IPS DF 6.9 (cell line): ENCODE measurements around the gene LARP7.
"Not testable (repeated sequence)": the region's sequence is repeated elsewhere in the genome, so short reads cannot be mapped to it uniquely, and the experiment has no call there.

ENCODE experiments used
- DNase-seq: peaks from one replicate; pipeline ENCODE4 v3.0.0-alpha.2; 2013; ENCODE audit warnings: low read depth, low spot score
- H3K27ac ChIP-seq: one replicate; pipeline ENCODE4 v1.5.1; 2013; ENCODE audit warnings: low read length, control low read depth
- H3K27me3 ChIP-seq: 2 replicates; pipeline ENCODE4 v1.6.1; 2013; ENCODE audit warnings: mild to moderate bottlenecking, low read length; ENCODE audit not compliant: control insufficient read depth, insufficient read depth
- H3K36me3 ChIP-seq: 2 replicates; pipeline ENCODE4 v1.6.1; 2013; ENCODE audit warnings: low read length; ENCODE audit not compliant: control insufficient read depth, insufficient read depth
- H3K4me1 ChIP-seq: 2 replicates; pipeline ENCODE4 v1.6.1; 2013; ENCODE audit warnings: low read length; ENCODE audit not compliant: control insufficient read depth, insufficient read depth
- H3K4me3 ChIP-seq: 2 replicates; pipeline ENCODE4 v1.5.1; 2013; ENCODE audit warnings: mild to moderate bottlenecking, low read length
- H3K9me3 ChIP-seq: 2 replicates; pipeline ENCODE4 v1.6.1; 2013; ENCODE audit warnings: low read length, inconsistent platforms; ENCODE audit not compliant: control insufficient read depth, insufficient read depth
- WGBS: extraction: QIAGEN DNeasy Blood & Tissue Kit; methylation state at CpG from one replicate; pipeline ENCODE4 v1.1.7; 2013; ENCODE audit warnings: mixed read lengths, missing lambda C conversion rate; ENCODE audit not compliant: insufficient read length, insufficient coverage; 5-methylcytosine and 5-hydroxymethylcytosine counted together

The LARP7 gene

DNA sequence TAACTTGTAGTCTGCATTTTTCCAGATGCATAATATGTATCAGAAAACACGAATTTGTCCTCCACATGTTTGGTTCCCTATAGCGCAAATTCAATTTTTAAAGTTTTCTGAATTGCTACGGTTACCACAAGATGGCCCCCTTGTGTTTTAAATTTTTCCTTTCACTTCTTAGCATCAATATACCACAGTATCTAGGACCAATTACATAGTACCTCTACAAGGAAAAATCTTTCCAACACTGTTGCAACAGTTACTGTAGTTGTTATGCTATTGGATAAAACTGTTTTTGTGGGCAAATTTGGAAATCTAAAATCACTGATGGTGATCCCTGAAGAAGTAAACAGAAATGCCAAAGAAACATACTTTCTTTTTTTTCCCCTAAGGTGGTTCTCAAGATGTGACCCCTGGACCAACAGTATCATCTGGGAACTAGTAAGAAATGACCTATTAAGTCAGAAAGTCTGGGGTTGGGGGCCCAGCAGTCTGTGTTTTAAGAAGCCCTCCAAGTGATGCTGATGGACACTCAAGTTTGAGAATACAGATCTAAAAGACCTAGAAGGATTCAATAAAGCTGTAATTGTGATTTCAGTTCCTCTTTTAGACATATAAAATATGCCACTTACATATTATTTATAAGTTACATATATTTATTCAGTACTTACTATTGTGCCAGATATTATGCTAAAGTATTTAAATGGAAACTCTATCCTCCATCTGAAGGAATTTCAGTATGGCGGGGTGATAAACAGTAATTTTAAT is 3.3 kb upstream of the LARP7 start:
- Histone ChIP-seq H3K36me3 (no peaks in the 10 kb centered on the region; the same call in 1 of the 2 replicates), H3K4me1 (no peaks in the 10 kb centered on the region), H3K4me3 (no peak overlapping the region), H3K27ac (no peak overlapping the region), H3K27me3 (no peaks in the 10 kb centered on the region), H3K9me3 (no peaks in the 10 kb centered on the region)
- DNase-seq: no peak
- WGBS: no CpG with 5 or more reads among the region's 4 CpGs

GRCh38 chr4:112637552-112637866 is 566 bp downstream of the LARP7 start:
- no peaks in the 10 kb centered on the region for H3K9me3 ChIP-seq
- no peaks in the 10 kb centered on the region; the same call in 1 of the 2 replicates for H3K36me3 ChIP-seq
- DNase-seq: no peak
- H3K27me3 ChIP-seq: no peaks in the 10 kb centered on the region
- no peaks in the 10 kb centered on the region for H3K4me1 ChIP-seq
- no peak overlapping the region for H3K27ac ChIP-seq
- WGBS: no CpG with 5 or more reads among the region's 8 CpGs
- H3K4me3 ChIP-seq: peak overlapping the region; percentile 79; the same call in 1 of the 2 replicates

DNA sequence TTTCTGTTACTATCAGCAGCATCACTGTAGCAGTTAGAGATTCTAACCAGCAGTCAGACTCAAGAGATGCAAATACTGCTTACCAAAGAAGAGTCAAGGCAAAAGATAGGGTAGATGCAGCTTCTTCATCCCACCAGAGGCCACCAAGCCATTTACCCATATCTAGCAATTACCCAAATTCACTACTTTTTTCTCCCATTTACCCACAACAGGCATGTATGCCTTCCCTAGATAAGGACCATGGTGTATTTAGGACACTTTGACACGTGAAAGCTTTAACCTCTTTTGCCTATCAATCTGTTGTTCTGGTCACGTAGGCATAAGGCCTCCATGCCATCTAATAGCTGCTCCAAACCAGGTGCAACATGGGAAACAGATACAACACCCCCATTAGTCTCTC is 5.6 kb downstream of the LARP7 start:
- Histone ChIP-seq H3K4me3 (no peak overlapping the region), H3K27ac (no peak overlapping the region), H3K4me1 (no peaks in the 10 kb centered on the region), H3K27me3 (no peaks in the 10 kb centered on the region), H3K36me3 (peaks cover 8% of the 10 kb centered on the region; the same call in 1 of the 2 replicates), H3K9me3 (no peaks in the 10 kb centered on the region)
- WGBS: no CpG with 5 or more reads among the region's 2 CpGs
- no peak for DNase-seq

- peak overlapping the region; percentile 91; the same call in 1 of the 2 replicates for H3K4me3 ChIP-seq
- WGBS: no CpG with 5 or more reads among the region's 10 CpGs
These were observed 7.9 kb downstream of the LARP7 start for GRCh38 chr4:112644595-112645535.

DNA sequence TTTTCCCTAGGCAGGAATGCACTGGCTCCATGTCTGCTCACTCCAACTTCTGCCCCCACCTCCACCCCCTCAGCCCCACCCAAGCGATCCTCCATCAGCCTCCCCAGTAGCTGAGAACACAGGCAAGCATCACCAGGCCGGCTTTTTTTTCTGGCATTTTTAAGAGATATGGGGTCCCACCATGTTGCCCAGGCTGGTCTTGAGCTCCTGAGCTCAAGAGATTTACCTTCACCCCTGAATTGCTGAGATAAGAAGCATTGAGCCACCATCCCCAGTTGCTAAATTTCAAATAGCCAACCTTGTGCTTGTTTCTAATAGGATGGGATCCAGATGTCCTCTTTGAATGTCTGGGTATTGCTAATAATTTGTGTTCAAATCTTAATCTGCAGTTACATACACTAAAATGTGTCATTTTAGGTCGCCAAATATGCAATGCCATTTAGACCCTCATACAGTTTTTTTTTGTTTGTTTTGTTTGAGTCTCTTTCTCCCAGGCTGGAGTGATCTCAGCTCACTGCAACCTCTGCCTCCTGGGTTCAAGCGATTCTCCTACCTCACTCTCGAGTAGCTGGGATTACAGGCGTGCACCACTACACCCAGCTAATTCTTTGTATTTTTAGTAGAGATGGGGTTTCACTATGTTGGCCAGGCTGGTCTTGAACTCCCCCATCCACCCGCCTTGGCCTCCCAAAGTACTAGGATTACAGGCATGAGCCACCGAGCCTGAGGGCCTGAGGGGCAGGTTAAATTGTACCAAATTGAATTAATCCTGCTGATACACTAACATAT is 8.8 kb downstream of the LARP7 start:
- H3K9me3 ChIP-seq: no peaks in the 10 kb centered on the region
- no peaks in the 10 kb centered on the region for H3K27me3 ChIP-seq
- peak overlapping the region; percentile 91; the same call in 1 of the 2 replicates for H3K4me3 ChIP-seq
- H3K36me3 ChIP-seq: peaks cover 15% of the 10 kb centered on the region; the same call in 1 of the 2 replicates
- H3K27ac ChIP-seq: no peak overlapping the region
- WGBS: no CpG with 5 or more reads among the region's 8 CpGs
- DNase-seq: peak; percentile 91
- no peaks in the 10 kb centered on the region for H3K4me1 ChIP-seq

More at GRCh38 chr4:112644595-112645535, 7.9 kb downstream of the LARP7 start:
- DNase-seq, H3K27ac ChIP-seq, H3K9me3 ChIP-seq, H3K4me1 ChIP-seq, H3K27me3 ChIP-seq: not testable (repeated sequence)
- peaks cover 15% of the 10 kb centered on the region; the same call in 1 of the 2 replicates for H3K36me3 ChIP-seq

- Histone ChIP-seq H3K27ac (peak overlapping the region; percentile 99), H3K36me3 (peaks cover 15% of the 10 kb centered on the region; the same call in 1 of the 2 replicates), H3K27me3 (no peaks in the 10 kb centered on the region), H3K4me1 (no peaks in the 10 kb centered on the region), H3K4me3 (peak overlapping the region; percentile 91), H3K9me3 (no peaks in the 10 kb centered on the region)
- DNase-seq: no peak
- WGBS: no CpG with 5 or more reads among the region's 6 CpGs
These were observed 9.9 kb downstream of the LARP7 start for GRCh38 chr4:112646632-112647537.

- Histone ChIP-seq H3K27ac (peak overlapping the region; percentile 99), H3K9me3 (no peaks in the 10 kb centered on the region), H3K4me3 (peak overlapping the region; percentile 100), H3K36me3 (peaks cover 13% of the 10 kb centered on the region; the same call in 1 of the 2 replicates), H3K4me1 (no peaks in the 10 kb centered on the region), H3K27me3 (no peaks in the 10 kb centered on the region)
- DNase-seq: no peak
- no CpG with 5 or more reads among the region's 3 CpGs for WGBS
These were observed 10.8 kb downstream of the LARP7 start for GRCh38 chr4:112647785-112648184.

DNA sequence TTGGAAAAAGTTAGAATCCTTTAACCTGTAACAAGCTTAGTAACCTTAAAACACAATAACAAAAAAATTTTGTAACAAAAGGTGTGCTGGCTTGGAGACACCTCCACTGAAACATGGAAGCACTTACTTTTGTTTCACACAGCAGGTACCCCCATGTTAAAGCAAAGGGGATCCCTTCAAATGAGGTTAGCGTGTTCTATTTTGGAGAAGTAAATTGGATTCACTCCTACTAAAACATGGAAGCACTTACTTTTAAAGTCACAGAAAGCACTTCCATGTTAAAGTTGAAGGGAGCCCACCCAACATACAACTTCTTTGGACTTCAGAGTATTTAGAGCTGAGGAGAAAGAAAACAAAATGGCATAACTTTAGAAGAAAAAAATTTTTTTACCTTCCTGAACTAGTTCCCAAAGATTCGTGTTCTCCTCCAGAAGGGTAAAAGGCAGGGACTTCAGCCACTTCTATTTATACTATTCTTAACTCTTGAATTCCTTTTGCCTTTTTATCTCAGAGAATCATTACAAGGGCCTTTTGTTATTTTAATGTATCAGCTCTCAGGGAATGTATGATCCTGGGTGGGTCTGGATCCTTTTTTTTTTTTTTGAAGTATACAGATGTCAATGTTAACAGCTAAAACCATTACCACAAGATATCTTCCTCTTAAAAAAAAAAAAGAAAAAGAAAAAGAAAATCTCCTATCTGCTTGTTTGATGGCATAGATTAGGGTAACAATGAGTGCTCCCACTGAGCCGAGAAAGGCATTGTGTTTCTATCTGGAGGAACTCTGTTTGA is 11.5 kb downstream of the LARP7 start:
- peak overlapping the region; percentile 100; the same call in 1 of the 2 replicates for H3K4me3 ChIP-seq
- H3K27me3 ChIP-seq: no peaks in the 10 kb centered on the region
- no peaks in the 10 kb centered on the region for H3K9me3 ChIP-seq
- DNase-seq: peak; percentile 71
- WGBS: no CpG with 5 or more reads among the region's 3 CpGs
- peak overlapping the region; percentile 99 for H3K27ac ChIP-seq
- H3K4me1 ChIP-seq: no peaks in the 10 kb centered on the region
- peaks cover 13% of the 10 kb centered on the region; the same call in 1 of the 2 replicates for H3K36me3 ChIP-seq

- H3K9me3 ChIP-seq: no peaks in the 10 kb centered on the region
- no peaks in the 10 kb centered on the region for H3K27me3 ChIP-seq
- no peaks in the 10 kb centered on the region for H3K4me1 ChIP-seq
- no CpG with 5 or more reads among the region's 2 CpGs for WGBS
- H3K27ac ChIP-seq: no peak overlapping the region
- H3K4me3 ChIP-seq: no peak overlapping the region; the same call in 1 of the 2 replicates
- DNase-seq: no peak
- peaks cover 13% of the 10 kb centered on the region; the same call in 1 of the 2 replicates for H3K36me3 ChIP-seq
These were observed 12.1 kb downstream of the LARP7 start for GRCh38 chr4:112649055-112649408.
